Measurements from ENCODE around the gene FERMT3. TPM values are rescaled to one million over a fixed set of nuclear protein-coding genes. Genes with fewer than 3 reads are reported as not detected.

FERMT3 gene
- total and polyA plus RNA-seq, 2 donors (not counting 3 experiments of a cell fraction or from before 2014, with no cell fraction given): 64.4 to 100 TPM

GRCh38 chr11:64186492-64187165 lies 19.9 kb upstream of the FERMT3 start:
- H3K4me3 ChIP-seq (replicated peaks in 1 of 3; ENCODE audit: insufficient read depth in 1 of 3, low read depth in 1 of 3, low read length in 3 of 3): no peak overlapping the region
- BruUV-seq (replicated peaks): no TSS peak
- H3K4me1 ChIP-seq (ENCODE audit: control insufficient read depth, extremely low read depth, insufficient read depth, low read length): peaks cover 9% of the 10 kb centered on the region
- CTCF ChIA-PET: interaction anchor here (0.9 to 3.3 kb wide), 11 partner anchors 11 to 184 kb away, joined by 3 to 27 read pairs (median 5); partner anchors contain the start of genes BAD, CATSPERZ and FKBP2
- no peaks in the 10 kb centered on the region for H3K9me3 ChIP-seq (replicated peaks; ENCODE audit: control insufficient read depth, insufficient read depth, low read length)
- H3K36me3 ChIP-seq (ENCODE audit: control insufficient read depth in 2 of 2, extremely low read depth in 1 of 2, insufficient read depth in 2 of 2, low read length in 2 of 2): peaks cover 0 to 2% of the 10 kb centered on the region in 2 experiments
- intact Hi-C loops (cut with micrococcal nuclease) (loop anchor here (1.0 to 5.0 kb wide), 3 partner anchors 21 to 101 kb away; partner anchors contain the start of genes DNAJC4, GPR137 and VEGFB), dilution Hi-C loops (cut with MboI; ENCODE audit: extremely low pct_ligation_motif_present, low sequenced_read_pairs) (no loop called here)
- no peak for TF ChIP-seq JUN (IDR thresholded peaks at IDR 0.05; ENCODE audit: borderline replicate concordance, insufficient read depth, insufficient read length, low read depth)
- TF ChIP-seq CTCF (IDR thresholded peaks at IDR 0.05; ENCODE audit: extremely low read depth in 1 of 2, insufficient read depth in 1 of 2, low read depth in 1 of 2, low read length in 2 of 2): no peak
- no peak for TF ChIP-seq EZH2 (IDR thresholded peaks at IDR 0.05; ENCODE audit: borderline replicate concordance, low read depth, low read length, severe bottlenecking)
- no peak for TF ChIP-seq POLR2A (IDR thresholded peaks at IDR 0.05; ENCODE audit: low read depth, low read length)
- no peak for TF ChIP-seq FOS (IDR thresholded peaks at IDR 0.05; ENCODE audit: borderline replicate concordance, insufficient read depth, low read length)
- TF ChIP-seq POLR2AphosphoS5 (IDR thresholded peaks at IDR 0.05; ENCODE audit: insufficient read depth, low read depth, low read length): no peak
- no peak for TF ChIP-seq MYC (IDR thresholded peaks at IDR 0.05; ENCODE audit: low read depth, low read length)
- no peak for TF ChIP-seq MAX (IDR thresholded peaks at IDR 0.05; ENCODE audit: insufficient read depth, insufficient read length)
- no peak for TF ChIP-seq GATA2 (IDR thresholded peaks at IDR 0.05; ENCODE audit: insufficient read depth, insufficient read length, low read depth, low read length)
- H3K9ac ChIP-seq (replicated peaks; ENCODE audit: extremely low read depth, insufficient read depth, low read length): peak overlapping the region; percentile 49
- FAIRE-seq (peak; percentile 69), DNase-seq (ENCODE audit: low read depth, low spot score) (peak; percentile 39)
- H3K9me1 ChIP-seq (replicated peaks; ENCODE audit: control insufficient read depth, extremely low read depth, insufficient read depth, low read length): no peaks in the 10 kb centered on the region
- H3K27ac ChIP-seq (ENCODE audit: insufficient read depth, low read depth, low read length): no peak overlapping the region
- no peak overlapping the region for H3K4me2 ChIP-seq (ENCODE audit: insufficient read depth, low read length)
- no peak overlapping the region for H2AFZ ChIP-seq (ENCODE audit: low read depth, low read length)
- POLR2A ChIA-PET: interaction anchor here (0.9 to 1.5 kb wide), 3 partner anchors 21 to 131 kb away, joined by 3 to 6 read pairs (median 6); partner anchors contain the start of genes FERMT3, PRDX5 and TRMT112
- no peaks in the 10 kb centered on the region for H4K20me1 ChIP-seq (replicated peaks; ENCODE audit: control insufficient read depth, extremely low read depth, insufficient read depth, low read length)
- H3K79me2 ChIP-seq (ENCODE audit: control insufficient read depth, insufficient read depth, low read length): peaks cover 31% of the 10 kb centered on the region
- H3K27me3 ChIP-seq (ENCODE audit: control insufficient read depth in 2 of 2, insufficient read depth in 2 of 2, low read length in 2 of 2): no peaks in the 10 kb centered on the region

Measured in endothelial cell of umbilical vein (primary cell).